ENCODE measurements around the gene NRXN2.

Gene NRXN2

GRCh38 chr11:64742087-64742888 lies 19.3 kb upstream of the NRXN2 start:
- no peaks in the 10 kb centered on the region for H3K79me2 ChIP-seq (ENCODE audit: insufficient read depth, low read length)
- no peak overlapping the region for H2AFZ ChIP-seq (ENCODE audit: low read length)
- H3K27me3 ChIP-seq (ENCODE audit: insufficient read depth, low read length) = no peaks in the 10 kb centered on the region
- no peaks in the 10 kb centered on the region for H3K9me2 ChIP-seq (ENCODE audit: low read depth, low read length)
- TF ChIP-seq EZH2 (IDR thresholded peaks at IDR 0.05; ENCODE audit: borderline replicate concordance, low read length) = no peak
- no peak for TF ChIP-seq CTCF (IDR thresholded peaks at IDR 0.05; ENCODE audit: low read length)
- H3K4me1 ChIP-seq (ENCODE audit: insufficient read depth, low read length, severe bottlenecking) = peaks cover 35% of the 10 kb centered on the region
- peak overlapping the region; percentile 18 for H3K27ac ChIP-seq (ENCODE audit: low read depth, low read length, poor library complexity, severe bottlenecking)
- H3K9ac ChIP-seq (ENCODE audit: low read length) = peak overlapping the region; percentile 78; the same call in 1 of the 2 replicates
- H3K36me3 ChIP-seq (ENCODE audit: insufficient read depth, low read length) = no peaks in the 10 kb centered on the region
- no peaks in the 10 kb centered on the region for H4K20me1 ChIP-seq (ENCODE audit: insufficient read depth, low read length)
- peak overlapping the region; percentile 60 for H3K4me3 ChIP-seq (ENCODE audit: low read depth, low read length, poor library complexity, severe bottlenecking)
- H3F3A ChIP-seq (ENCODE audit: insufficient read depth, low read length) = no peaks in the 10 kb centered on the region
- H3K4me2 ChIP-seq (ENCODE audit: low read length) = peak overlapping the region; percentile 98
- H3K9me3 ChIP-seq (ENCODE audit: low read length) = no peaks in the 10 kb centered on the region

DNA sequence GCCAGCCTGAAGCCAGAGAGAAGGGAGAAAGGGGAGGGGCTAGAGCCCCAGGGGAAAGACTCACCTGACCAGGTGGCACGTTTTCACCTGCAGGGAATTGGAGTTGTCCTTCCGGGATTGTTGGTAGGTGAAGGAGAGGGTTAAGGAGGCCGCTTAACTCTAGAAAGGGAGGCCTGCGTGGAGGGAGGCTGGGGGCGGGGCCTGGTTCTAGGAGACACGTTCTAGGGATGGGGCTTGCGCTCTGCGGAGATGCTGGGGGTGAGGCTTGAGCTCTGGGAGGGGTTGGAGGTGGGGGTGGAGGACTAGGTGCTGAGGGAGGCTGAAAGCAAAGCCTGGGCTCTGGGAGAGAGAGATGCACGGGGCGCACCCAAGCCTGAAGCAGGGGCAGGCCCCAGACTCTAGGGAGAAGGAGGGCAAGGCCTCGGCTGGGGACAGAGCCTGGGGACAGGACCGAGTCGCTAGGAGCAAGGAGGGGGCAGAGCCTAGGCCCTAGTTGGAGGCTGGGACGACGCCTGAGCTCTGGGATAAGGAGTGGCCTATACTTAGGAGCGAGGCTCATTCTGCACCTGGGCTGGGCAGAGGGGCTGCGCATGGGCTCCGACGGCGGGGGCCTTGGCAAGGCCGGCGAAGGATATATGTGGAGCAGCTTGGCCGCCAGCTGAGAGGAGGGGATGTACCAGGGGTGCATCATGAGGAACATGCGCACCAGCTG lies 18.5 kb upstream of the NRXN2 start:
- Histone ChIP-seq H3K36me3 (ENCODE audit: insufficient read depth, low read length) (no peaks in the 10 kb centered on the region), H3K9me3 (ENCODE audit: low read length) (no peaks in the 10 kb centered on the region), H3K27ac (ENCODE audit: low read depth, low read length, poor library complexity, severe bottlenecking) (no peak overlapping the region), H4K20me1 (ENCODE audit: insufficient read depth, low read length) (no peaks in the 10 kb centered on the region), H3K9me2 (ENCODE audit: low read depth, low read length) (no peaks in the 10 kb centered on the region), H3K27me3 (ENCODE audit: insufficient read depth, low read length) (no peaks in the 10 kb centered on the region), H3K9ac (ENCODE audit: low read length) (no peak overlapping the region; the same call in 1 of the 2 replicates), H2AFZ (ENCODE audit: low read length) (no peak overlapping the region), H3K79me2 (ENCODE audit: insufficient read depth, low read length) (no peaks in the 10 kb centered on the region), H3F3A (ENCODE audit: insufficient read depth, low read length) (no peaks in the 10 kb centered on the region), H3K4me1 (ENCODE audit: insufficient read depth, low read length, severe bottlenecking) (peaks cover 35% of the 10 kb centered on the region), H3K4me2 (ENCODE audit: low read length) (peak overlapping the region; percentile 98), H3K4me3 (ENCODE audit: low read depth, low read length, poor library complexity, severe bottlenecking) (peak overlapping the region; percentile 60)
- TF ChIP-seq CTCF (IDR thresholded peaks at IDR 0.05; ENCODE audit: low read length) = no peak
- no peak for TF ChIP-seq EZH2 (IDR thresholded peaks at IDR 0.05; ENCODE audit: borderline replicate concordance, low read length)

GRCh38 chr11:64739871-64740270 lies 16.9 kb upstream of the NRXN2 start:
- H3K79me2 ChIP-seq (ENCODE audit: insufficient read depth, low read length) = no peaks in the 10 kb centered on the region
- peaks cover 25% of the 10 kb centered on the region for H3K4me1 ChIP-seq (ENCODE audit: insufficient read depth, low read length, severe bottlenecking)
- H3K4me3 ChIP-seq (ENCODE audit: low read depth, low read length, poor library complexity, severe bottlenecking) = no peak overlapping the region
- TF ChIP-seq EZH2 (IDR thresholded peaks at IDR 0.05; ENCODE audit: borderline replicate concordance, low read length) (no peak), CTCF (IDR thresholded peaks at IDR 0.05; ENCODE audit: low read length) (no peak)
- no peaks in the 10 kb centered on the region for H3F3A ChIP-seq (ENCODE audit: insufficient read depth, low read length)
- H3K9me3 ChIP-seq (ENCODE audit: low read length) = no peaks in the 10 kb centered on the region
- no peak overlapping the region for H3K4me2 ChIP-seq (ENCODE audit: low read length)
- H3K9ac ChIP-seq (ENCODE audit: low read length) = no peak overlapping the region
- H3K27me3 ChIP-seq (ENCODE audit: insufficient read depth, low read length) = no peaks in the 10 kb centered on the region
- H3K9me2 ChIP-seq (ENCODE audit: low read depth, low read length) = no peaks in the 10 kb centered on the region
- no peak overlapping the region for H2AFZ ChIP-seq (ENCODE audit: low read length)
- H3K36me3 ChIP-seq (ENCODE audit: insufficient read depth, low read length) = no peaks in the 10 kb centered on the region; the same call in 1 of the 2 replicates
- H4K20me1 ChIP-seq (ENCODE audit: insufficient read depth, low read length) = no peaks in the 10 kb centered on the region
- H3K27ac ChIP-seq (ENCODE audit: low read depth, low read length, poor library complexity, severe bottlenecking) = no peak overlapping the region
